ENCODE results near the gene TCF4.

TCF4 gene

GRCh38 chr18:55396979-55397378 lies 191.0 kb downstream of the TCF4 start (continued):
- no peak for TF ChIP-seq CSRNP3 (CRISPR knock-in tag; IDR thresholded peaks at IDR 0.05)
- no peak for TF ChIP-seq PPARA (CRISPR knock-in tag; IDR thresholded peaks at IDR 0.05; ENCODE audit: borderline replicate concordance)
- no peak for TF ChIP-seq ZNF70 (CRISPR knock-in tag; IDR thresholded peaks at IDR 0.05)

- TF ChIP-seq CSRNP3 (CRISPR knock-in tag; IDR thresholded peaks at IDR 0.05), result no peak
Measured at GRCh38 chr18:55396267-55396905, 191.6 kb downstream of the TCF4 start.

GRCh38 chr18:55395799-55396198 lies 192.2 kb downstream of the TCF4 start:
- no peak for ATAC-seq
- no peak for TF ChIP-seq ESRRG (CRISPR knock-in tag; IDR thresholded peaks at IDR 0.05)

More at GRCh38 chr18:55396267-55396905, 191.6 kb downstream of the TCF4 start:
- no peak for ATAC-seq

GRCh38 chr18:55390898-55391297 lies 197.1 kb downstream of the TCF4 start:
- TF ChIP-seq ESRRG (CRISPR knock-in tag; IDR thresholded peaks at IDR 0.05), result no peak
- TF ChIP-seq TCF4 (CRISPR knock-in tag; IDR thresholded peaks at IDR 0.05; ENCODE audit: borderline replicate concordance), result no peak
- TF ChIP-seq POU6F1 (CRISPR knock-in tag; IDR thresholded peaks at IDR 0.05; ENCODE audit: borderline replicate concordance, low read depth), result no peak
- no peak for TF ChIP-seq CSDC2 (CRISPR knock-in tag; IDR thresholded peaks at IDR 0.05)
- TF ChIP-seq SNAI2 (CRISPR knock-in tag; IDR thresholded peaks at IDR 0.05), result no peak
- TF ChIP-seq TOX (CRISPR knock-in tag; IDR thresholded peaks at IDR 0.05; ENCODE audit: borderline replicate concordance), result no peak
- no peak for TF ChIP-seq ARNTL (CRISPR knock-in tag; IDR thresholded peaks at IDR 0.05; ENCODE audit: borderline replicate concordance, low read depth)
- TF ChIP-seq RARB (CRISPR knock-in tag; IDR thresholded peaks at IDR 0.05), result no peak
- TF ChIP-seq ZFP30 (CRISPR knock-in tag; IDR thresholded peaks at IDR 0.05), result no peak
- no peak for TF ChIP-seq GLIS3 (CRISPR knock-in tag; IDR thresholded peaks at IDR 0.05)
- TF ChIP-seq OSR1 (CRISPR knock-in tag; IDR thresholded peaks at IDR 0.05), result no peak
- TF ChIP-seq PPARA (CRISPR knock-in tag; IDR thresholded peaks at IDR 0.05; ENCODE audit: borderline replicate concordance), result no peak
- ATAC-seq, result no peak

- ATAC-seq, result no peak
- TF ChIP-seq ESRRG (CRISPR knock-in tag; IDR thresholded peaks at IDR 0.05), result no peak
- no peak for TF ChIP-seq ZNF8 (CRISPR knock-in tag; IDR thresholded peaks at IDR 0.05)
- TF ChIP-seq CSRNP3 (CRISPR knock-in tag; IDR thresholded peaks at IDR 0.05), result no peak
- no peak for TF ChIP-seq BACH2 (CRISPR knock-in tag; IDR thresholded peaks at IDR 0.05; ENCODE audit: borderline replicate concordance)
Measured at GRCh38 chr18:55387139-55387984, 200.6 kb downstream of the TCF4 start.

- ATAC-seq, result no peak
- TF ChIP-seq CSRNP3 (CRISPR knock-in tag; IDR thresholded peaks at IDR 0.05) (no peak), TOX (CRISPR knock-in tag; IDR thresholded peaks at IDR 0.05; ENCODE audit: borderline replicate concordance) (no peak), ESRRG (CRISPR knock-in tag; IDR thresholded peaks at IDR 0.05) (no peak), TCF4 (CRISPR knock-in tag; IDR thresholded peaks at IDR 0.05; ENCODE audit: borderline replicate concordance) (no peak), ZNF565 (CRISPR knock-in tag; conservative IDR thresholded peaks at IDR 0.05; ENCODE audit: low read depth) (no peak), PPARA (CRISPR knock-in tag; IDR thresholded peaks at IDR 0.05; ENCODE audit: borderline replicate concordance) (no peak), ARNTL (CRISPR knock-in tag; IDR thresholded peaks at IDR 0.05; ENCODE audit: borderline replicate concordance, low read depth) (no peak), ZFP3 (CRISPR knock-in tag; IDR thresholded peaks at IDR 0.05) (no peak), ISL1 (CRISPR knock-in tag; IDR thresholded peaks at IDR 0.05) (no peak), BACH2 (CRISPR knock-in tag; IDR thresholded peaks at IDR 0.05; ENCODE audit: borderline replicate concordance) (no peak), CSDC2 (CRISPR knock-in tag; IDR thresholded peaks at IDR 0.05) (no peak), GLIS3 (CRISPR knock-in tag; IDR thresholded peaks at IDR 0.05) (no peak), ZFP30 (CRISPR knock-in tag; IDR thresholded peaks at IDR 0.05) (no peak), POU6F1 (CRISPR knock-in tag; IDR thresholded peaks at IDR 0.05; ENCODE audit: borderline replicate concordance, low read depth) (no peak), OSR1 (CRISPR knock-in tag; IDR thresholded peaks at IDR 0.05) (no peak)
Measured at GRCh38 chr18:55386545-55386944, 201.4 kb downstream of the TCF4 start.

Measured in SK-N-SH treated with all-trans-retinoic acid at 6 μM for 48 hours (cell line).